HG03025 (cell line): ENCODE measurements around the gene SENP6.
"Not testable (repeated sequence)": the region's sequence is repeated elsewhere in the genome, so short reads cannot be mapped to it uniquely, and the experiment has no call there.

Experiments
- ATAC-seq: cut with Tn5 transposase; IDR thresholded peaks from one replicate; pipeline ENCODE4 v1.9.1; 2021; ENCODE audit warnings: mild to moderate bottlenecking, moderate library complexity; ENCODE audit not compliant: unreplicated experiment, low FRiP score

Gene SENP6

GRCh38 chr6:75601304-75602245, at the start of gene SENP6:
Gene SENP6, plus strand, starts transcription at chr6:75601880. Its CDS starts 645 bp downstream, at chr6:75602525.
- peak; percentile 54 for ATAC-seq

GRCh38 chr6:75556240-75556639, 45.4 kb upstream of the SENP6 start:
- no peak for ATAC-seq

GRCh38 chr6:75557068-75557467, 44.6 kb upstream of the SENP6 start:
- ATAC-seq: no peak

GRCh38 chr6:75563032-75563431, 38.6 kb upstream of the SENP6 start:
- ATAC-seq: peak; percentile 72

- ATAC-seq: no peak
Observed at GRCh38 chr6:75566137-75566767, 35.4 kb upstream of the SENP6 start.

GRCh38 chr6:75568100-75568499, 33.6 kb upstream of the SENP6 start:
- no peak for ATAC-seq

- ATAC-seq: no peak
Observed at GRCh38 chr6:75568965-75569364, 32.7 kb upstream of the SENP6 start.

- ATAC-seq: not testable (repeated sequence)
Observed at GRCh38 chr6:75570671-75571070, 31.0 kb upstream of the SENP6 start.

GRCh38 chr6:75572072-75572471, 29.6 kb upstream of the SENP6 start:
- no peak for ATAC-seq

- ATAC-seq: no peak
Observed at GRCh38 chr6:75579951-75580350, 21.7 kb upstream of the SENP6 start.

- ATAC-seq: no peak
Observed at GRCh38 chr6:75581231-75581630, 20.4 kb upstream of the SENP6 start.

- ATAC-seq: not testable (repeated sequence)
Observed at GRCh38 chr6:75584552-75584951, 17.1 kb upstream of the SENP6 start.

GRCh38 chr6:75588948-75589347, 12.7 kb upstream of the SENP6 start:
- ATAC-seq: no peak

GRCh38 chr6:75590370-75590769, 11.3 kb upstream of the SENP6 start:
- no peak for ATAC-seq

GRCh38 chr6:75596380-75596779, 5.3 kb upstream of the SENP6 start:
- not testable (repeated sequence) for ATAC-seq

- no peak for ATAC-seq
Observed at GRCh38 chr6:75600768-75601167, 912 bp upstream of the SENP6 start.

- peak; percentile 55 for ATAC-seq
Observed at GRCh38 chr6:75602246-75603105, 796 bp downstream of the SENP6 start.

- ATAC-seq: no peak
Observed at GRCh38 chr6:75603106-75603420, 1.4 kb downstream of the SENP6 start.

GRCh38 chr6:75604294-75604693, 2.6 kb downstream of the SENP6 start:
- no peak for ATAC-seq

- ATAC-seq: no peak
Observed at GRCh38 chr6:75605635-75606034, 4.0 kb downstream of the SENP6 start.

GRCh38 chr6:75608304-75608703, 6.6 kb downstream of the SENP6 start:
- no peak for ATAC-seq
